GM18858 (cell line): ENCODE measurements around the gene ROBO2.

Experiments used
- ATAC-seq: cut with Tn5 transposase; IDR thresholded peaks from one replicate; pipeline ENCODE4 v1.9.1; 2021; ENCODE audit not compliant: unreplicated experiment

The ROBO2 gene

GRCh38 chr3:77102951-77103769 lies 63.3 kb downstream of the ROBO2 start:
- no peak for ATAC-seq

GRCh38 chr3:77122652-77123051 lies 82.8 kb downstream of the ROBO2 start:
- ATAC-seq, result no peak

GRCh38 chr3:77125966-77126365 lies 86.1 kb downstream of the ROBO2 start:
- ATAC-seq, result no peak

- ATAC-seq, result no peak
Observed at GRCh38 chr3:77134769-77135168, 94.9 kb downstream of the ROBO2 start.

- ATAC-seq, result no peak
Observed at GRCh38 chr3:77137559-77137958, 97.7 kb downstream of the ROBO2 start.

- ATAC-seq, result no peak
Observed at GRCh38 chr3:77139624-77140023, 99.7 kb downstream of the ROBO2 start.

- no peak for ATAC-seq
Observed at GRCh38 chr3:77141423-77141822, 101.5 kb downstream of the ROBO2 start.

- ATAC-seq, result no peak
Observed at GRCh38 chr3:77142578-77142977, 102.7 kb downstream of the ROBO2 start.

- ATAC-seq, result no peak
Observed at GRCh38 chr3:77146004-77146403, 106.1 kb downstream of the ROBO2 start.

GRCh38 chr3:77147836-77148578 lies 108.1 kb downstream of the ROBO2 start:
- ATAC-seq, result no peak

GRCh38 chr3:77149382-77149781 lies 109.5 kb downstream of the ROBO2 start:
- ATAC-seq, result no peak

- ATAC-seq, result no peak
Observed at GRCh38 chr3:77150028-77150427, 110.1 kb downstream of the ROBO2 start.

- ATAC-seq, result no peak
Observed at GRCh38 chr3:77150759-77151158, 110.9 kb downstream of the ROBO2 start.

GRCh38 chr3:77158730-77159581 lies 119.1 kb downstream of the ROBO2 start:
- no peak for ATAC-seq

- ATAC-seq, result no peak
Observed at GRCh38 chr3:77160931-77161497, 121.1 kb downstream of the ROBO2 start.

- no peak for ATAC-seq
Observed at GRCh38 chr3:77169823-77170222, 129.9 kb downstream of the ROBO2 start.

- no peak for ATAC-seq
Observed at GRCh38 chr3:77171026-77171425, 131.1 kb downstream of the ROBO2 start.

- no peak for ATAC-seq
Observed at GRCh38 chr3:77179762-77180161, 139.9 kb downstream of the ROBO2 start.

GRCh38 chr3:77182341-77182740 lies 142.4 kb downstream of the ROBO2 start:
- no peak for ATAC-seq

- no peak for ATAC-seq
Observed at GRCh38 chr3:77186319-77186718, 146.4 kb downstream of the ROBO2 start.

- ATAC-seq, result no peak
Observed at GRCh38 chr3:77186728-77187127, 146.8 kb downstream of the ROBO2 start.
